Mesodermal cell (in vitro differentiated cells): ENCODE data around the gene HOXA9.

Experiments used
- H3K27ac ChIP-seq: 2 replicates; pipeline ENCODE4 v1.7.0; 2013; ENCODE audit warnings: mild to moderate bottlenecking, low read depth, low read length, moderate library complexity; ENCODE audit not compliant: severe bottlenecking
- H3K36me3 ChIP-seq: 2 replicates; pipeline ENCODE4 v1.7.1; 2013; ENCODE audit warnings: mild to moderate bottlenecking, low read length, moderate library complexity; ENCODE audit not compliant: control insufficient read depth, insufficient read depth
- H3K4me1 ChIP-seq: one replicate; pipeline ENCODE4 v1.7.1; 2013; ENCODE audit warnings: mild to moderate bottlenecking, low read length; ENCODE audit not compliant: insufficient read depth, control insufficient read depth, poor library complexity, severe bottlenecking
- H3K4me3 ChIP-seq: 2 replicates; pipeline ENCODE4 v1.7.0; 2013; ENCODE audit warnings: low read length, control low read depth, mild to moderate bottlenecking; ENCODE audit not compliant: insufficient read depth, poor library complexity, severe bottlenecking; ENCODE audit errors: extremely low read depth
- H3K9me3 ChIP-seq: 2 replicates; pipeline ENCODE4 v1.7.1; 2013; ENCODE audit warnings: mild to moderate bottlenecking, low read length, moderate library complexity; ENCODE audit not compliant: control insufficient read depth
- WGBS, 2 experiments: methylation state at CpG; one replicate each; pipeline ENCODE4 v1.1.5; 2013; ENCODE audit warnings: missing lambda C conversion rate in 2 of 2; ENCODE audit not compliant: insufficient coverage in 2 of 2; 5-methylcytosine and 5-hydroxymethylcytosine counted together

Gene HOXA9

GRCh38 chr7:27166531-27167505 is 1.5 kb upstream of the HOXA9 start:
- Histone ChIP-seq H3K27ac (peak overlapping the region; percentile 16), H3K4me3 (peak overlapping the region; percentile 11), H3K36me3 (no peaks in the 10 kb centered on the region), H3K4me1 (peaks cover 2% of the 10 kb centered on the region), H3K9me3 (no peaks in the 10 kb centered on the region)
- 3 to 6% methylated on average over 37 to 48 of the region's 50 CpGs for WGBS, 2 experiments

- Histone ChIP-seq H3K4me1 (peaks cover 6% of the 10 kb centered on the region), H3K9me3 (no peaks in the 10 kb centered on the region), H3K36me3 (no peaks in the 10 kb centered on the region), H3K4me3 (peak overlapping the region; percentile 24), H3K27ac (peak overlapping the region; percentile 29)
- 5 to 8% methylated on average over 27 to 46 of the region's 46 CpGs for WGBS, 2 experiments
Measured at GRCh38 chr7:27165996-27166530, 726 bp upstream of the HOXA9 start.

- 1 to 2% methylated on average over 44 of the region's 47 CpGs for WGBS, 2 experiments
- Histone ChIP-seq H3K36me3 (no peaks in the 10 kb centered on the region), H3K27ac (no peak overlapping the region), H3K4me3 (peak overlapping the region; percentile 24), H3K9me3 (no peaks in the 10 kb centered on the region), H3K4me1 (peaks cover 7% of the 10 kb centered on the region)
Measured at GRCh38 chr7:27164367-27165088, 809 bp downstream of the HOXA9 start.

GRCh38 chr7:27164045-27164366 is 1.3 kb downstream of the HOXA9 start:
- Histone ChIP-seq H3K27ac (no peak overlapping the region), H3K4me3 (peak overlapping the region; percentile 24), H3K36me3 (no peaks in the 10 kb centered on the region), H3K9me3 (no peaks in the 10 kb centered on the region), H3K4me1 (peaks cover 7% of the 10 kb centered on the region)
- WGBS, 2 experiments, result 4 to 9% methylated on average over 9 to 10 of the region's 12 CpGs

- H3K9me3 ChIP-seq, result no peaks in the 10 kb centered on the region
- peak overlapping the region; percentile 24 for H3K4me3 ChIP-seq
- H3K4me1 ChIP-seq, result peaks cover 7% of the 10 kb centered on the region
- no peak overlapping the region for H3K27ac ChIP-seq
- 16 to 17% methylated on average over 18 of the region's 24 CpGs for WGBS, 2 experiments
- no peaks in the 10 kb centered on the region for H3K36me3 ChIP-seq
Measured at GRCh38 chr7:27163288-27164044, 1.9 kb downstream of the HOXA9 start.

GRCh38 chr7:27162561-27163287 is 2.6 kb downstream of the HOXA9 start:
- 60 to 75% methylated on average over 1 of the region's 7 CpGs for WGBS, 2 experiments

GRCh38 chr7:27161721-27162560 is 3.4 kb downstream of the HOXA9 start:
- Histone ChIP-seq H3K36me3 (no peaks in the 10 kb centered on the region), H3K9me3 (no peaks in the 10 kb centered on the region), H3K4me3 (peak overlapping the region; percentile 12), H3K4me1 (peaks cover 7% of the 10 kb centered on the region), H3K27ac (peak overlapping the region; percentile 33)
- WGBS, 2 experiments, result 12 to 17% methylated on average over 20 of the region's 30 CpGs

More at GRCh38 chr7:27162561-27163287, 2.6 kb downstream of the HOXA9 start:
- no peaks in the 10 kb centered on the region for H3K36me3 ChIP-seq
- peaks cover 7% of the 10 kb centered on the region for H3K4me1 ChIP-seq
- H3K27ac ChIP-seq, result no peak overlapping the region
- H3K9me3 ChIP-seq, result no peaks in the 10 kb centered on the region
- H3K4me3 ChIP-seq, result peak overlapping the region; percentile 24

- H3K4me1 ChIP-seq, result peaks cover 4% of the 10 kb centered on the region
- H3K9me3 ChIP-seq, result no peaks in the 10 kb centered on the region
- H3K4me3 ChIP-seq, result peak overlapping the region; percentile 44
- 0 to 8% methylated on average over 9 to 14 of the region's 27 CpGs for WGBS, 2 experiments
- H3K27ac ChIP-seq, result no peak overlapping the region
- H3K36me3 ChIP-seq, result no peaks in the 10 kb centered on the region
Measured at GRCh38 chr7:27161214-27161720, 4.1 kb downstream of the HOXA9 start.

- Histone ChIP-seq H3K4me3 (peak overlapping the region; percentile 44), H3K9me3 (no peaks in the 10 kb centered on the region), H3K36me3 (no peaks in the 10 kb centered on the region), H3K4me1 (peaks cover 4% of the 10 kb centered on the region), H3K27ac (peak overlapping the region; percentile 41)
- WGBS, 2 experiments, result 7 to 9% methylated on average over 51 to 52 of the region's 54 CpGs
Measured at GRCh38 chr7:27160546-27161213, 4.7 kb downstream of the HOXA9 start.
